Measurements from ENCODE around the gene TSSK2.

DNA sequence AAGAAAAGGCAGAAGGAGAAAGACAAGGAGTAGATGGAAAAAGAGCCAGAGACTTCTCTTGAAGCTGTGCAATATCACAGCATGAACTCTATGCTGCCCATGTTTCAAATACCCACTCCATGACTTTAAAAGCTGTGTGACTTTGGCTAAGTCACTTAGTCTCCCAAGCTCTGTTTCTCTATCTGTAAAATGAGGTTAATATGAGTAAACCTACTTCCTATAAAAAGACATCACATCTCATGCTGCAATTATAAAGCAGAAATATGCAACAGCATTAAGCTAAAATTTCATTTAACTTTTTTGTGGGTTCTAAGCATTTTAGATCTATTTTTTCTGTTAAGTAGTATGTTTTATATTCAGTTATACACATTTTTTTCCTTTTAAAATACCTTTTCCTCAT is 20.5 kb upstream of the TSSK2 start:
- TF ChIP-seq, protein P1, sequence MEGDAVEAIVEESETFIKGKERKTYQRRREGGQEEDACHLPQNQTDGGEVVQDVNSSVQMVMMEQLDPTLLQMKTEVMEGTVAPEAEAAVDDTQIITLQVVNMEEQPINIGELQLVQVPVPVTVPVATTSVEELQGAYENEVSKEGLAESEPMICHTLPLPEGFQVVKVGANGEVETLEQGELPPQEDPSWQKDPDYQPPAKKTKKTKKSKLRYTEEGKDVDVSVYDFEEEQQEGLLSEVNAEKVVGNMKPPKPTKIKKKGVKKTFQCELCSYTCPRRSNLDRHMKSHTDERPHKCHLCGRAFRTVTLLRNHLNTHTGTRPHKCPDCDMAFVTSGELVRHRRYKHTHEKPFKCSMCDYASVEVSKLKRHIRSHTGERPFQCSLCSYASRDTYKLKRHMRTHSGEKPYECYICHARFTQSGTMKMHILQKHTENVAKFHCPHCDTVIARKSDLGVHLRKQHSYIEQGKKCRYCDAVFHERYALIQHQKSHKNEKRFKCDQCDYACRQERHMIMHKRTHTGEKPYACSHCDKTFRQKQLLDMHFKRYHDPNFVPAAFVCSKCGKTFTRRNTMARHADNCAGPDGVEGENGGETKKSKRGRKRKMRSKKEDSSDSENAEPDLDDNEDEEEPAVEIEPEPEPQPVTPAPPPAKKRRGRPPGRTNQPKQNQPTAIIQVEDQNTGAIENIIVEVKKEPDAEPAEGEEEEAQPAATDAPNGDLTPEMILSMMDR (IDR thresholded peaks at IDR 0.05; ENCODE audit: low read length) = no peak
- TF ChIP-seq EZH2 (IDR thresholded peaks at IDR 0.05; ENCODE audit: borderline replicate concordance, low read length) = no peak

Data from OCI-LY1 (cell line).